DOHH2 (cell line): ENCODE results near the gene DMP1.

Source experiments
- CTCF ChIP-seq: fragments of 200-600 bp; sonication (generic); IDR thresholded peaks from one replicate; pipeline ENCODE4 v1.5.1; 2014; ENCODE audit warnings: antibody characterized with exemption, mild to moderate bottlenecking, low read depth, low read length; ENCODE audit not compliant: poor library complexity, severe bottlenecking
- EZH2phosphoT487 ChIP-seq: fragments of 200-600 bp; sonication (generic); IDR thresholded peaks from 2 replicates; pipeline ENCODE4 v1.6.1; 2017; ENCODE audit warnings: borderline replicate concordance, mild to moderate bottlenecking, antibody characterized with exemption, low read length, moderate library complexity, mixed read lengths

DNA sequence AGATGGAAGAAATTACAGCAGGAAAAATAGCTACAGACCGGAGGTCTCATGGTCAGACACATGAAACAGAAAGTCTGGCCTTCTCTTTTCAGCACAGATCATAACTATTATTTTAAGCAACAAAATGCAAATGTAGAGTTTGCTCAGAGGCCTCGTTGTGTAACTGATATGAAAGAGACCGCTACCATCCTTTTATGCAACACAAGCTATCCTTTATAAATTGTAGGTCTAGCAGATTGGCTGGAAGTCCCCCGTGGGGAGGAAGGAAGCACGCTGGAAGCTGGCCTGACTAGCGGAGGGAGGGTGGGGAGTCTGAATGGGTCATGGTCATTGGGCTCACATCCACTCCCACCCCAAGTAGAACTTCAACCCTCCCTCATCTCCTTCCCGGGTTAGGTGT is 27.7 kb downstream of the DMP1 start:
- TF ChIP-seq CTCF = no peak
- no peak for TF ChIP-seq EZH2phosphoT487
